Suppressor macrophage treated with lipopolysaccharide for 4 hours (primary cell): ENCODE data around the gene RELCH.
A peak's percentile ranks its signal among the peaks of the same experiment; 100 is the strongest.

Experiments
- DNase-seq: peaks from one replicate; pipeline ENCODE4 v3.0.0-alpha.2; 2020

RELCH gene

DNA sequence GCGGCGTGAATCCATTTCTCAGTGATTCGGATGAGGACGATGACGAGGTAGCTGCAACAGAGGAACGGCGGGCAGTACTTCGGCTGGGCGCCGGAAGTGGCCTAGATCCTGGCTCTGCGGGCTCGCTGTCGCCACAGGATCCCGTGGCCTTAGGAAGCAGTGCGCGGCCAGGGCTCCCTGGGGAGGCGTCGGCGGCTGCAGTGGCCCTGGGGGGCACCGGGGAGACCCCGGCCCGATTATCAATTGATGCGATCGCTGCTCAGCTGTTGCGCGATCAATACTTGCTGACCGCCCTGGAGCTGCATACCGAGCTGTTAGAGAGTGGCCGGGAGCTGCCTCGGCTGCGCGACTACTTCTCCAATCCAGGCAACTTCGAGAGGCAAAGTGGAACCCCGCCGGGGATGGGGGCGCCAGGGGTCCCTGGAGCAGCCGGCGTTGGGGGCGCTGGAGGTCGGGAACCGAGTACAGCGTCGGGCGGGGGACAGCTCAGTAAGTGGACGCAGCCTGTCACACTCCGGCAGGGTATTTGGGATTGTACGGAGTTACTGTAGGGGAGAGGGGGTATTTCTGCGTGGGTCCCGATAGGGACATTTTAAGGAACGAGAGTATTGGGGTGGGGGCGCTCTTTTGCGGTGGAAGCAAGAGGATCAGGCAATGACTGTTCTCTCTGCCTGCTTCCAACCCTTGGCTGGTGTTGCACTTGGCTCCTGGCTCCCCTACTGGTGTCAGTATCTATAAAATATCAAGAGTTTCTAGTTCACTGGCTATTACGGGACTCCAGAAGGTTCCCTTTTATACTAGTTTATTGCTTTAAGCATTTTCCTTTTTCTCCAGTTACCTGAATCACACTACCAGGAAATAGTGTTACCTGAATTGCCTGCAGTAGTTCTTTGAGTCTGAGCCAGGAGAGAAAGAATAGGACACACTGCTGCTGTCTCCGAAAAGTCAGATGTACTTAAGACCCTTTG, 772 bp downstream of the RELCH start:
- DNase-seq, result peak; percentile 30

DNA sequence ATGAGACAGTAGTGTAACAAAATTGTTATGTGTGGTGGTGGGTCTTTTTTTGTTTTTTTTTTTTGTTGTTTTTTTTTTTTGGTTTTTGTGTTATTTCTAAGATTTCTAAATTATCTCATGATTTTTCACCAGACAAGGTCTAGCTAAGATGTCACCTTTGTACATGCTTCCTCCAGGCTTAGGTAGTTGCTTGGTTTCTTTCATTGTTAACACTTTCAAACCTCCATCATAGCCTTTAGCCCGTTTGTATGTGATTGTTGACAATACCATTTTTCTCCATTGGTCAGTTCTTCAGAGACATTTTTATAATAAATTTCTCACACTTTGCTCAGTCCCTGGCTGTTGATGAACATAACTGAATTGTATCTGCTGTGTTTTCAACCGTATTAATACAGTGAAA, 2.2 kb downstream of the RELCH start:
- DNase-seq, result no peak

DNA sequence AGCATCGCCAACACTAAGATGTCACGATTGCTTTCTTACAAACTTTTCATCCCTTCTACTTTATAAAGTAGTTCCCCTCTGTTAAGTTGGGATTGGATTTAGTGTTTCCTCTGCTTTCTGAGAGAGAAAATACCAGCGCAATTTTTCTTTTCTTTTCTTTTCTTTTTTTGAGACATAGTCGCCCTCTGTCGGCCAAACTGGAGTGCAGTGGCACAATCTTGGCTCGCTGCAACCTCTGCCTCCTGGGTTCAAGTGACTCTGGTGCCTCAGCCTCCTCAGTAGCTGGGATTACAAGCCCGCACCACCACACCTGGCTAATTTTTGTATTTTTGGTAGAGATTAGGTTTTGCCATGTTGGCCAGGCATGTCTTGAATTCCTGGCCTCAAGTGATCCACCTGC, 9.0 kb downstream of the RELCH start:
- DNase-seq, result no peak

GRCh38 chr18:62196980-62197379, 9.9 kb downstream of the RELCH start:
- DNase-seq, result no peak

DNA sequence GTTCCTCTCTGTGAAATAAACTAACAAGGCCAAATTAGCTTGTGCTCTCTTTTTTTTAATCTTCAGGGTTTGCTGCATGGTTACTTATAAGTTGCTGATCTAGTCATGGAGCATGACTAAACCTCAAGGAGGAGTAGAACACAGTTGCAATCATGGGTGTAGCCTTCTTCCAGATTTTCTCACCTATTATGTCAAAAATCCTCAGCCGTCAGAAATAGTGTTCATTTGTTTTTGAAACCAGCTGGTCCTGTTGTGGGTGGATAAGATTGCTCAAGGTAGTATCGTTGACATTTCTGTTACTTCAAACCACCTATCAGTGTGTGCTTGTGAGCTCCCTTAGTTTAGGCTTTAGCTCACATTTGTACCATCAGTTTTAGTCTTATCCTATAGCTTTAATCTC, 11.2 kb downstream of the RELCH start:
- peak; percentile 20 for DNase-seq

DNA sequence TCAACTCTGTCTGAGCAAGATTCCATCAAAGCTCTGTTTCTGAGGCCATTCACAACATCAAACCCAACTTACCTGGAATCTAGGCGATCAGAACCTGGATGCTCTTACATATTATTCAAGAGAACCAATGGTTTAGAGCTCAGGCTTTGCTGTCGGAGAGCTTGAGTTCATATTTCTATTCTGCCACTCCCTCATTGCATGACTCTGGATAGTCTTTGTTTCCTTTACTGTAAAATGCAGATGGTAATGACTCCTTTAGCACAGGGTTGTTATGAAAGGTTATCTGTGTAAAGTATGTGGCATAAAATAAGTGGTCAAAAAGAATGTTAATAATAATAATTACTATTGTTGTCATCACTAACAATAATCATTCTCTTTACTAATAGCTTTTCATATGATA, 12.6 kb downstream of the RELCH start:
- DNase-seq, result no peak

DNA sequence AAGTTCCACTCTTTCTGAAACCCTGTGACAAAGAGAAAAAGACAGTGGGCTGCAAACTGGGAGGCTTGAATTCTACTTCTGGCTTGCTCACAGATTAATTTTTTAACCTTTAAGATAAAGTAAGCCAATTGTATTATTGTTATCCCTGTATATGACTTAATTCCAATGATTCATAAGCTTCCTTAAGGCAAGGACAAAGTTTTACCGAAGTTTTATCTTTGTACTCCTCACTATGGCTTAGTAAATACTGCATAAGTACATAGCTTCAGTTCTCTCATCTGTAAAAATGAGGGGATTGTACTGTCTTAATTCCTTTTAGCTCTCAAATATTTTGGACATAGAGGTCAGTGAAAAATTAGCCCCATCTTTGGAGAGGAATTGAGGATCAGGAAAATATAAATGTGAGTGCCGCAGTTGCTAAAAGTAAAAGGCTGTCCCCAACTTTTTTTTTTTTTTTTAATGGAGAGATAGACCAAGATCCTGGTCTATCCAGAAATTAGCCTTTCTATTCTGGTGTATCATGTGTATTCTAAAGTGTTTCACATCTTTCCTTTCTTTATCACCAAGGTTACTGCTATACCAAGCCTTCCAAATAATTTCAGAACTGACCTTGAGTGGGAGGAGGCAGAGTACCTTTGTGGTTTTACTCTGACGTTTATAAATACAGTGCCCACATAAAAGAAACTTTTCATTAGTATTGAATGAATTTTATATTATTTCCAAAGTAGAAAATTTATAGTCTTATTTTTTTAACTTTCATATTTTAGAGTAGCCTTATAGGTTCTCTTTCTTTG, 13.3 kb downstream of the RELCH start:
- no peak for DNase-seq

DNA sequence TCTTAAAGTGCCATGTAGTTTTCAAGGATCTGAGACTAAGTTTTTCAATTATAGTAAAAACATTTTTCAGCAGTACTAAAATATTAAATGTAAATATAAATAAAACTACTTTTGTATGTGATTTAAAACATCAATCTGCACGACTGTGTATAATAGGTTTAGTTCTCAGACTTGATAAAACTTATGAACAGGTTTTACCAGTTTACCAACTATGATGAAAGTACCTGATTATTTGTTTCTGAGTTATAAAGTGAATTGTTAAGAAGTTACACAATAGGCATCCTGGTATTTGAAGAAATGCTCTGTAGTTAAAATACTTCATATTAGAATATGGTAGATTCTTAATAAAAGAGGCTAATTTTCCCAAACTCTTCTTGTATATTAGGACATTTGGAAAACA, 14.8 kb downstream of the RELCH start:
- DNase-seq, result no peak

DNA sequence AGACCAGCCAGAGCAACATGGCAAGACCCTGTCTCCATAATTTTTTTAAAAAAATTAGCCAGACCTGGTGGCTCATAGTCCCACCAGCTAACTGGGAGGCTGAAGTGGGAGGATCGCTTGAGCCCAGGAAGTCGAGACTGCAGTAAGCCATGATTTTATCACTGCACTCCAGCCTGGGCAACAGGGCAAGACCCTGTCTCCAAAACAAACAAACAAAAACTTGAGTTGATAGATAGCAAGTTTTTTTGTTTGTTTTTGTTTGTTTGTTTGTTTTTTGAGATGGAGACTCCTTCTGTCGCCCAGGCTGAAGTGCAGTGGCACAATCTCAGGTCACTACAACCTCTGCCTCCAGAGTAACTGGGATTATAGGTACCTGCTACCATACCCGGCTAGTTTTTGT, 18.8 kb downstream of the RELCH start:
- no peak for DNase-seq

- no peak for DNase-seq
Measured at GRCh38 chr18:62206593-62206992, 19.5 kb downstream of the RELCH start.

- peak; percentile 84 for DNase-seq
Measured at GRCh38 chr18:62209046-62209445, 22.0 kb downstream of the RELCH start.

DNA sequence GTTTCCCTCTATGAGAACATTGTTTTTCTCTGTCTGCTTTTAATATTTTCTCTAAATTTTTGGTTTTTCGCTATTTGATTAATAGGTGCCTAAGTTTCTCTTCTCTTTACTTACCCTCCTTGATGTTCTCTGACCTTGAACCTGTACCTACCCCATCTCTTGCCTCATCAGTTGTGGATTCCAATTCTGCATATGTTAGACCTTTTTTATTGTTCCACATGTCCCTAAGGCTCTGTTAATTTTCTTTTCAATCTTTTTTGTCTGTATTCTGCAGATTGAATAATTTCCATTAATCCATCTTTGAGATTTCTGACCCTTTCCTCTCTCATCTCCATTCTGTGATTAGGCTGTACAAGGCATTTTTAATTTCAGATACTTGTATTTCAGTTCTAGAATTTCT, 23.1 kb downstream of the RELCH start:
- DNase-seq, result no peak

GRCh38 chr18:62211325-62211828, 24.3 kb downstream of the RELCH start:
- no peak for DNase-seq

GRCh38 chr18:62214790-62215189, 27.7 kb downstream of the RELCH start:
- DNase-seq, result no peak

GRCh38 chr18:62224229-62224628, 37.2 kb downstream of the RELCH start:
- DNase-seq, result no peak

DNA sequence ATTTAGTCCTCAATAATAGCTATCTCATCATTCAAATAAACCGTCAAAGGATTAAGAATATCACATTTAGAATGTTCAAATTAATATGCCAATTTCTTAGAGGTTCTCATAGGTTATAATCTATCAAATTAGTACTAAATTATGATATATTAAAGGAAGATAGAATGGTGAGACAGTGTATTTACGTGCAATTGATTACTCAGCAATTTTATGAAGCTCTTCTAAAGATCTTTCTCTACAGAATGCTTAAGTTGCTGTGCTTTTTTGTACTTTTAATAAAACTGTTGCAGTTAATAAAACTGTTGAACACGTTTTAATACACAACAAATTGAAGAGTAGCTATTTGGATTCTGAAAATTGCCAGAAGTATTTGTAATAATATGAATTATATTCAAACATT, 39.0 kb downstream of the RELCH start:
- DNase-seq, result no peak

- DNase-seq, result no peak
Measured at GRCh38 chr18:62236252-62236651, 49.2 kb downstream of the RELCH start.

DNA sequence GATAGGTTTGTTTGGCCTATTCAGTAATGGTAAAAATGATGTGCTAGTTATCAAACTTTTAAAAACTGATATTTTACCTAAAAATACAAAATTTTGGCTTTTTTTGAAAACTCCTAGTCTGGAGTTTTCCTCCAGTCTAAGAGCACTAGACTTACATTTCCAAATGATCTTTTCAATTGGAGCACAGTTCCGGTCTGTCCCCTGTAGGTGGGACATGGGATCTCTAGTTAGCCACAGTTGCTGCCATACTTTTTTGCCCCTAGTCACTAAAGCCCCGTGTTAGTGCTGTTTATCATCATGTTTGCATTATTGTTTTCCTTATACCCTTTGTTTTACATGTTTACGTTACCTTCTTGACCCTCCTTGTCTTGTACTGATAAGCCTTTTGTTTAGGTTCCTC, 52.4 kb downstream of the RELCH start:
- DNase-seq, result no peak

GRCh38 chr18:62242955-62243354, 55.9 kb downstream of the RELCH start:
- DNase-seq, result no peak

DNA sequence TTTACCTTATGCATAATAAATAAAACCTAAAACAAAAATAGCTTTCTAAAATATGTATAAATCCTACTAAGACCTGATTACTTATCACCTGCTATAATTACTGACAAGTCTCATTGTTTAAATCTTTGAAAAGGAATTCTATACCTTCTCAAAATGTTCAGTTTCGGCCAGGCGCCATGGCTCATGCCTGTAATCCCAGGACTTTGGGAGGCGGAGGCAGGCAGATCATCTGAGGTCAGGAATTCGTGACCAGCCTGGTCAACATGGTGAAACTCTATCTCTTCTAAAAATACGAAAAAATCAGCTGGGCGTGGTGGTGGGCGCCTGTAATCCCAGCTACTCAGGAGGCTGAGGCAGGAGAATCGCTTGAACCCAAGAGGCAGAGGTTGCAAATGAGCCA, 58.1 kb downstream of the RELCH start:
- DNase-seq, result no peak

- no peak for DNase-seq
Measured at GRCh38 chr18:62245699-62246098, 58.6 kb downstream of the RELCH start.

GRCh38 chr18:62248313-62248712, 61.3 kb downstream of the RELCH start:
- DNase-seq, result no peak

GRCh38 chr18:62249478-62250097, 62.5 kb downstream of the RELCH start:
- peak; percentile 80 for DNase-seq
